IgD-negative memory B cell (primary cell): Measurements from ENCODE around the gene KBTBD13. TPM values are rescaled to one million over a fixed set of nuclear protein-coding genes. Genes with fewer than 3 reads are reported as not detected.

Experiments
- H3K27ac Mint-ChIP-seq, 3 donors: one replicate each; pipeline ENCODE4 v1.8.0; 2020 to 2022; ENCODE audit warnings: mild to moderate bottlenecking in 3 of 3, mixed read lengths in 3 of 3, moderate library complexity in 1 of 3
- H3K27me3 Mint-ChIP-seq: one replicate; pipeline ENCODE4 v1.8.0; 2021; ENCODE audit warnings: mixed read lengths
- H3K36me3 Mint-ChIP-seq: one replicate; pipeline ENCODE4 v1.8.0; 2020; ENCODE audit warnings: mild to moderate bottlenecking, mixed read lengths
- H3K4me1 Mint-ChIP-seq, 3 donors: one replicate each; pipeline ENCODE4 v1.8.0; 2020 to 2022; ENCODE audit warnings: mixed read lengths in 3 of 3, mild to moderate bottlenecking in 1 of 3
- H3K4me3 Mint-ChIP-seq, 4 donors: one replicate each; pipeline ENCODE4 v1.8.0; 2020 to 2022; ENCODE audit warnings: mild to moderate bottlenecking in 4 of 4, mixed read lengths in 4 of 4, moderate library complexity in 3 of 4
- H3K9me3 Mint-ChIP-seq, 3 donors: one replicate each; pipeline ENCODE4 v1.8.0; 2020 to 2021; ENCODE audit warnings: mixed read lengths in 3 of 3, mild to moderate bottlenecking in 1 of 3
- polyA plus RNA-seq: library from polyadenylated mRNA; unstranded; fragments of 300-500 nt; fragmentation: Illumina TruSeq; gene quantifications from one replicate; pipeline ENCODE4 v1.2.3, GENCODE V29; 2021

The KBTBD13 gene
- polyA plus RNA-seq, 1 donor from 2014 or later, result not detected

GRCh38 chr15:65058394-65059368, 17.9 kb upstream of the KBTBD13 start:
- no peak overlapping the region for H3K4me3 Mint-ChIP-seq
- no peaks in the 10 kb centered on the region for H3K36me3 Mint-ChIP-seq
- no peaks in the 10 kb centered on the region for H3K9me3 Mint-ChIP-seq
- no peak overlapping the region for H3K27ac Mint-ChIP-seq
- H3K4me1 Mint-ChIP-seq, result no peaks in the 10 kb centered on the region
- no peaks in the 10 kb centered on the region for H3K27me3 Mint-ChIP-seq

DNA sequence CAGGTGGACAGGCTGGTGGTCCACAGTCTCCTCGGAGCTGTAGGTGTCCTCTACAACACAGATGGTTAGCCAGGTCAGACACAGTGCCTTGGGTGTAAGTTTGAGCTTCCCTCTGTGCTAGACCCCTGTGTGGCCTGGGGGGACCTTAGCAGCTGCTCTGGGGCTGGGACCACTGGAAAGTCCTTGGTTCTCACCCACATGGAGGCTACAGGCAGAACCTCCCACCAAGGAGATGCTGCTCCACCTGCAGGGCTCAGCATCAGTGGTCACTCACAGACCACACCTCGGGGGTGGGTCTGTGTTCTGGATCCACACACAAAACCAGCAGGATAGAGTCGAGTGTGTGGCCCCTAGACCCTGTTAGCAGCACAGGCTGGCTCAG, 17.2 kb upstream of the KBTBD13 start:
- H3K36me3 Mint-ChIP-seq, result no peaks in the 10 kb centered on the region
- no peaks in the 10 kb centered on the region for H3K27me3 Mint-ChIP-seq
- no peaks in the 10 kb centered on the region for H3K4me1 Mint-ChIP-seq
- no peak overlapping the region for H3K4me3 Mint-ChIP-seq
- no peak overlapping the region for H3K27ac Mint-ChIP-seq
- H3K9me3 Mint-ChIP-seq, result no peaks in the 10 kb centered on the region

GRCh38 chr15:65059931-65060596, 16.5 kb upstream of the KBTBD13 start:
- no peaks in the 10 kb centered on the region for H3K9me3 Mint-ChIP-seq
- H3K4me1 Mint-ChIP-seq, result no peaks in the 10 kb centered on the region
- H3K27ac Mint-ChIP-seq, result no peak overlapping the region
- H3K27me3 Mint-ChIP-seq, result peaks cover 5% of the 10 kb centered on the region
- no peaks in the 10 kb centered on the region for H3K36me3 Mint-ChIP-seq
- H3K4me3 Mint-ChIP-seq, result no peak overlapping the region

- no peak overlapping the region for H3K27ac Mint-ChIP-seq
- no peaks in the 10 kb centered on the region for H3K36me3 Mint-ChIP-seq
- peaks cover 10% of the 10 kb centered on the region for H3K27me3 Mint-ChIP-seq
- no peaks in the 10 kb centered on the region for H3K4me1 Mint-ChIP-seq
- H3K9me3 Mint-ChIP-seq, result no peaks in the 10 kb centered on the region
- H3K4me3 Mint-ChIP-seq, result no peak overlapping the region
Measured at GRCh38 chr15:65060641-65061397, 15.7 kb upstream of the KBTBD13 start.

DNA sequence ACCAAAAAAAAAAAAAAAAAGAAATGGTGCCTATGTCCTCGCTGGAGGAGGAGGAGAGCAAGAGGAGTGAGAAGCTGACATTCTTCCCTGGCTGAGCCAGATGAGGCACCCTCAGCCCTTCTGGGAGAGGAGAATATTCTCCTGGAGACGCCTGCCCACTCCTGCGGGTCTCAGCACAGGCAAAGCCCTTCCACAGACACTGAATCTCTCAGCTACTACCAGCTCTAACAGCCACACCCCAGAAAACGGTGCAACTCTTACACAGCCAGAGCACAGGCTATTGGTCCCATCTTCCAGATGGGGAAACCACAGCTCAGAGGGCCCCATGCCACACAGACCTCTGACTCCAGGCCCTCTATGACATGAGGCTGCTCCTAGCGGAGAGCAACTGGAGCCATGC, 14.5 kb upstream of the KBTBD13 start:
- Mint-ChIP-seq H3K27me3 (peaks cover 15% of the 10 kb centered on the region), H3K36me3 (no peaks in the 10 kb centered on the region), H3K4me1 (no peaks in the 10 kb centered on the region), H3K4me3 (no peak overlapping the region), H3K9me3 (no peaks in the 10 kb centered on the region), H3K27ac (no peak overlapping the region)

- Mint-ChIP-seq H3K9me3 (no peaks in the 10 kb centered on the region), H3K4me3 (no peak overlapping the region), H3K27me3 (peaks cover 19% of the 10 kb centered on the region), H3K4me1 (peaks cover 0 to 3% (median 0%) of the 10 kb centered on the region in 3 donors), H3K27ac (no peak overlapping the region), H3K36me3 (no peaks in the 10 kb centered on the region)
Measured at GRCh38 chr15:65062726-65063125, 13.8 kb upstream of the KBTBD13 start.

DNA sequence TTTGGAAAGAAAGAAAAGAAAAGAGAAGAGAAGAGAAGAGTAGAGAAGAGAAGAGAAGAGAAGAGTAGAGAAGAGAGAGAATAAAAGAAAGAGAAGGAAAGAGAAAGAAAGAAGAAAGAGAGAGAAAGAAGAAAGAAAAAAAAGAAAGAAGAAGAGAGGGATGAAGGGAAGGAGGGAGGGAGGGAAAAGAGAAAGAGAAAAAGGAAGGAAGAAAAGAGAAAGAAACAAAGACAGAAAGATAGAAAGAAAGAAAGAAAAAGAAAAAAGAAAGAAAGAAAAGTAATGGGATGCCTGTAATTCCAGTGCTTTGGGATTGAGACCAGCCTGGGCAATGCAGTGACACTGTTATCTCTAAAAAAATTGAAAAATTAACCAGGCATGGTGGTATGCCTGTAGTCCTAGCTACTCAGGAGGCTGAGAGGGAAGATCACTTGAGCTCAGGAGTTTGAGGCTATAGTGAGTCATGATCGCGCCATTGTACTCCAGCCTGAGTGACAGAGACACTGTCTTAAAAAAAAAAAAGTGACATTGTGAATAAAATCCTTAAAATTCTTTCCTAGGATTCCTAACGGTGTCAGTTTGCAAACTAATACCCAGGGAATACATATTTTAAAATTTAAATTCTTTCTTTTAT, 10.4 kb upstream of the KBTBD13 start:
- H3K4me3 Mint-ChIP-seq, result no peak overlapping the region
- H3K27ac Mint-ChIP-seq, result no peak overlapping the region
- H3K4me1 Mint-ChIP-seq, result peaks cover 0 to 5% (median 0%) of the 10 kb centered on the region in 3 donors
- H3K36me3 Mint-ChIP-seq, result no peaks in the 10 kb centered on the region
- peaks cover 25% of the 10 kb centered on the region for H3K27me3 Mint-ChIP-seq
- H3K9me3 Mint-ChIP-seq, result no peaks in the 10 kb centered on the region

GRCh38 chr15:65066635-65067316, 9.8 kb upstream of the KBTBD13 start:
- H3K27ac Mint-ChIP-seq, result no peak overlapping the region
- H3K4me1 Mint-ChIP-seq, result peaks cover 0 to 5% (median 0%) of the 10 kb centered on the region in 3 donors
- no peaks in the 10 kb centered on the region for H3K36me3 Mint-ChIP-seq
- H3K27me3 Mint-ChIP-seq, result peaks cover 25% of the 10 kb centered on the region
- H3K4me3 Mint-ChIP-seq, result no peak overlapping the region
- H3K9me3 Mint-ChIP-seq, result no peaks in the 10 kb centered on the region

GRCh38 chr15:65067317-65067644, 9.3 kb upstream of the KBTBD13 start:
- Mint-ChIP-seq H3K4me1 (peaks cover 0 to 6% (median 0%) of the 10 kb centered on the region in 3 donors), H3K27ac (no peak overlapping the region), H3K36me3 (no peaks in the 10 kb centered on the region), H3K4me3 (peak overlapping the region in 1 of 4 donors; percentile 47), H3K9me3 (peaks cover 0 to under 1% (median 0%) of the 10 kb centered on the region in 3 donors), H3K27me3 (peaks cover 25% of the 10 kb centered on the region)

DNA sequence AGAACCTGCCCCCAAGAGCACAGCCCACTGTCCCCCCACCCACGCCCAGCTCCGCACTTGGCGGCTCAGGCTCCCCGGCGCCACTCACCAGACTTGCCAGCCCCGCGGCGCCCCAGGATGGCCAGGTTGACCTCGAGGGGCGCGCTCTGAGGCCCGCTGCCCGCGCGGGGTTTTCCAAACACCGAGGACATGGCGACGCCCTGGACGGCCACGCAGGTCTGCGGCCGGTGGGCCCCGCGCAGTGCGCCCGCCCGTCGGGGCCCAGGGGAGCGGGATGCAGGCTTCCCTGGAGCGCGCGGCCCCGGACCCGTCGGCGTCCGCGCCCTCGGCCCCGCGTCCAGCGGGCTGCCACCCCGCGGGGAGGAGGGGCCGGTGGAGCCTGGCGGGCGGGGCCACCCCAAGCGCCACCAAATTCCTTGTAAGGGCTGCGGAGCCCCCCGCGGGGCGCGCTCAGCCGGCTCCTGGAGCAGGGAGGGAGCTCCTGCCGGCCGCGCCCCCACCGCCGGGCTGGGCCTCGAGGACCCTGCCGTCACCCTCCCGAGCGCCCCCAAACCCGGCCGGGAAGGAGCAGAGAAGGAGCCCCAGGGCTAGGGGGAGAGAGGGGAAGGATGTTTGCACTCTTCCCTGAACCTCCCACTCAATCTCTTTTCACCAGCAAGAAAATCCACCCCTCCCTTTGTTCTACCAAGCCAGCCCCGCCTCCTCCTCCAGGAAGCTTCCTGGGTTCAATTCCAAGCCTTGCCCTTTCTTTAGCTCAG, 8.7 kb upstream of the KBTBD13 start, which contains the start of gene RASL12:
Gene RASL12, minus strand, starts transcription at position 347 of the 758 bp plus-strand sequence. Its CDS starts 156 bp downstream, at position 191.
- Mint-ChIP-seq H3K27ac (no peak within 1 kb of the TSS), H3K4me3 (peak within 1 kb of the TSS in 1 of 4 donors; percentile 63), H3K9me3 (peaks cover 0 to 1% (median 0%) of the 10 kb centered on the region in 3 donors), H3K4me1 (peaks cover 0 to 6% (median 0%) of the 10 kb centered on the region in 3 donors), H3K36me3 (no peaks in the 10 kb centered on the region), H3K27me3 (peaks cover 25% of the 10 kb centered on the region)

DNA sequence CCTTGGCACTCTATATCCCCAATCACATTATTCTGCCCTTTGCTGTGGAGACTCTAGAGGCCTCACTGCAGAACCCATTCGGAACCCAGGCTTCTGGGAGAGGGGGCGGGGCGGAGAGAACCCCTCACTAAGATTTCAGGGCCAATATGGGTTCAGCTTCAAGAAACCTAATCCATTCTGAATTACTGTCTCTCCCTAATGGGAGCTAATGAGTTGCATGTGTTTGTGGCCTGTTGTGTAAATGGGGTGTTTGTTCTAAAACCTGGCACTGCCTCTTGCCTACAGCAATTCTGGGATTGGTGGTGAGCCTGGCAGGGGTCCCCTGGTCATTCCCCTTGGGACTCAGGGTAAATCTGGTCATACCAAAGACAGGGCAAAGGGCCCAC, 8.2 kb upstream of the KBTBD13 start:
- Mint-ChIP-seq H3K27ac (no peak overlapping the region), H3K36me3 (no peaks in the 10 kb centered on the region), H3K27me3 (peaks cover 25% of the 10 kb centered on the region), H3K4me1 (peaks cover 0 to 6% (median 0%) of the 10 kb centered on the region in 3 donors), H3K9me3 (peaks cover 0 to 1% (median 0%) of the 10 kb centered on the region in 3 donors), H3K4me3 (peak overlapping the region in 1 of 4 donors; percentile 63)

GRCh38 chr15:65069179-65069578, 7.4 kb upstream of the KBTBD13 start:
- no peak overlapping the region for H3K27ac Mint-ChIP-seq
- H3K36me3 Mint-ChIP-seq, result no peaks in the 10 kb centered on the region
- peaks cover 0 to 6% (median 0%) of the 10 kb centered on the region in 3 donors for H3K4me1 Mint-ChIP-seq
- H3K9me3 Mint-ChIP-seq, result peaks cover 0 to 1% (median 0%) of the 10 kb centered on the region in 3 donors
- H3K4me3 Mint-ChIP-seq, result no peak overlapping the region
- H3K27me3 Mint-ChIP-seq, result peaks cover 25% of the 10 kb centered on the region

DNA sequence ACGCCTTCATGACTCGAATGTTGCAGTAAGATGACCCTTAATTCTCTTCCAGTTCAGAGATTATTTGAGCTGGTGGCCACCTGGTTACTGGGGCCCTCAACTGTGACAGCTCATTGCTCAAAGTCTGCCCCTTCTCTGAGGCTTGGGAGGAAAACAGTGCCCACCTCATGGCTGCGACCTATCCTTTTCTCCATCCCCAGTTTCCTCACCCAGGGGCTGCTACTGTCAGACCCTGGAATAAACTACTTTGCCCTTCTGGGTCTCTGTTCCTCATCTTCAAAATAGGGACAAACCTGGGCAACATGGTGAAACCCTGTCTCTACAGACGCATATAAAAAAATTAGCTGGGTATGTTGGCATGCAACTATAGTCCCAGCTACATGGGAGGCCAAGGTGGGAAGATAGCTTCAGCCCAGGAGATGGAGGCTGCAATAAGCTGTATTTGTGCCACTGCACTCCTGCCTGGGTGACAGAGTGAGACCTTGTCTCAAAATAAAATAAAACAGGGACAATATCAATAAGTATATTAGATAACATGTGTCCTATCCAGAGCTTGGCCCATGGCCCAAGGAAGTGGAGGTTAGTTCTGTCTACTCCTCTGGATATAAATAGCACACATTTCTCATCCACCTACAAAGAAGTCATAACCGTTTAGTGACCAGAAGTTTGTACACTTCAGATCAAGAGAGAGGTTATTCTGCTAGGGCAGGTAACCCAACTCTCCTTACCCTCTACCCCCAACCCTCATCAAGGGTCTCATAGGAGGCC, 6.6 kb upstream of the KBTBD13 start:
- H3K9me3 Mint-ChIP-seq, result peaks cover 0 to 1% (median 0%) of the 10 kb centered on the region in 3 donors
- no peaks in the 10 kb centered on the region for H3K36me3 Mint-ChIP-seq
- H3K27me3 Mint-ChIP-seq, result peaks cover 20% of the 10 kb centered on the region
- H3K27ac Mint-ChIP-seq, result no peak overlapping the region
- H3K4me3 Mint-ChIP-seq, result no peak overlapping the region
- peaks cover 0 to 6% (median 0%) of the 10 kb centered on the region in 3 donors for H3K4me1 Mint-ChIP-seq
